Measurements from ENCODE around the gene COL4A2.
A peak's percentile ranks its signal among the peaks of the same experiment; 100 is the strongest.

The COL4A2 gene

GRCh38 chr13:110405597-110406450, 98.7 kb downstream of the COL4A2 start:
- H3K4me3 ChIP-seq (ENCODE audit: low read length) = no peak overlapping the region
- DNase-seq (ENCODE audit: low read depth, low spot score) = no peak

DNA sequence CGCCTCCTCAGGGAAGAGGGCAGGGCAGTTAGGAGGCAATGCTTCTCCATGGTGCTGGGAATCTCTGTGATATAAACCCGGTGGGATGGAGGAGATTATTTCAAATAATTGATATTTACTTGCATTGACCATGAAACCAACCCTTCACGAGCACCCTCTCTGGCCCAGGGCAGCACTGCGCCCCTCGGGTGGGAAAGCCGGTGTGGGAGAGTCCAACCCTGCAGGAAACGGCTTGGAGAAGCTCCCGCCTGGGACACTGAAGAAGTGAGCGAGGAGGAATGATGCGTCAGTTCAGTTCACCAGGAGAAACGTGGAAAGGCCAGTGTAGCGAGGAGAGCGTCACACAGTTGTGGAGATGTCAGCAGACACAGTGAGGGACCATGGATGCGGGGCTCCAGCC, 99.9 kb downstream of the COL4A2 start:
- DNase-seq (ENCODE audit: low read depth, low spot score) = no peak
- no peak overlapping the region for H3K4me3 ChIP-seq (ENCODE audit: low read length)

DNA sequence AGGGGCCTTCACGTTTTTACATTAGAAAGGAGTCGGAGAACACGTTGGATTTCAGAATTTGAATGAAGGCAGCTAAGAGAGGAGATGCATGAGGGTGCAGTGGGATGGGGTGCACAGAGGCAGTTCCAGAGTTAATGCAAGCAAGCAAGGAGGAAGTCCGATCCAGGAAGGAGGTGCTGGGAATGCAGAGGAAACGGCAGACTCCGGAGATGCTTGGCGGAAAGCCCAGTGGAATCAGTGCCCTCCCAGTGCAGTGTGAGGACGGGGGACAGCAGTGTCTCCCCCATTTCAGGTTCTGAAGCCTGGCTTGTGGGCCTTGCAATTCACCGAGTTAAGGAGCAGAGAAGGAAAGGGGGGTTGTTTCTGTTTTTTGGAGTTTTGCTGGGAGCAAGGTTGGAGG, 100.4 kb downstream of the COL4A2 start:
- no peak overlapping the region for H3K4me3 ChIP-seq (ENCODE audit: low read length)
- DNase-seq (ENCODE audit: low read depth, low spot score) = no peak

GRCh38 chr13:110408286-110408685, 101.2 kb downstream of the COL4A2 start:
- DNase-seq (ENCODE audit: low read depth, low spot score) = no peak

GRCh38 chr13:110409581-110409992, 102.5 kb downstream of the COL4A2 start:
- no peak for DNase-seq (ENCODE audit: low read depth, low spot score)
- H3K4me3 ChIP-seq (ENCODE audit: low read length) = no peak overlapping the region

More at GRCh38 chr13:110408286-110408685, 101.2 kb downstream of the COL4A2 start:
- no peak overlapping the region for H3K4me3 ChIP-seq (ENCODE audit: low read length)

GRCh38 chr13:110410000-110410399, 102.9 kb downstream of the COL4A2 start:
- no peak overlapping the region for H3K4me3 ChIP-seq (ENCODE audit: low read length)
- no peak for DNase-seq (ENCODE audit: low read depth, low spot score)

- no peak for DNase-seq (ENCODE audit: low read depth, low spot score)
- no peak overlapping the region for H3K4me3 ChIP-seq (ENCODE audit: low read length)
Measured at GRCh38 chr13:110410936-110411687, 104.0 kb downstream of the COL4A2 start.

- no peak for DNase-seq (ENCODE audit: low read depth, low spot score)
Measured at GRCh38 chr13:110411688-110412059, 104.6 kb downstream of the COL4A2 start.

GRCh38 chr13:110412132-110412914, 105.2 kb downstream of the COL4A2 start:
- H3K4me3 ChIP-seq (ENCODE audit: low read length) = no peak overlapping the region
- DNase-seq (ENCODE audit: low read depth, low spot score) = peak; percentile 33

More at GRCh38 chr13:110411688-110412059, 104.6 kb downstream of the COL4A2 start:
- H3K4me3 ChIP-seq (ENCODE audit: low read length) = no peak overlapping the region

GRCh38 chr13:110413016-110413675, 106.1 kb downstream of the COL4A2 start:
- no peak overlapping the region for H3K4me3 ChIP-seq (ENCODE audit: low read length)

GRCh38 chr13:110413676-110414040, 106.6 kb downstream of the COL4A2 start:
- DNase-seq (ENCODE audit: low read depth, low spot score) = no peak
- no peak overlapping the region for H3K4me3 ChIP-seq (ENCODE audit: low read length)

More at GRCh38 chr13:110413016-110413675, 106.1 kb downstream of the COL4A2 start:
- no peak for DNase-seq (ENCODE audit: low read depth, low spot score)

DNA sequence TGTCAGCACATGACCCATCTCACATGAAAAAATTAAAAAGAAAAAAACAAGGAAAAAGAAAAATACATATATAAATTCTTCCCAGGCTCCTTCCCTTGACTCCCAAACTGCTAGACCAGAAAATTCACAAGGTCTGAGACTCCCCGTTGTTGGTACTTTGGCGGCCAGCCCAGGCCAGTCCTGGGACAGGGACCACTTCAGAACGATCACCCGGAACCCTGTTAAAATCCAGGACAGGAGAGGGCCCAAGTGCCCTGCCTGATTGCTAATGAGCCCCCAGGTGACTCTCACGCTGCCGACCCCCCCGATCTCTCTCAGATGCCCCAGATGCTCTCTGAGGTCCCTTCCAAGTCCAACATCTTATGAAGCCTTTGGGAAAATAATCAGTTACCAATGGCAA, 107.2 kb downstream of the COL4A2 start:
- DNase-seq (ENCODE audit: low read depth, low spot score) = no peak

GRCh38 chr13:110414931-110415330, 107.8 kb downstream of the COL4A2 start:
- H3K4me3 ChIP-seq (ENCODE audit: low read length) = no peak overlapping the region

More for the DNA sequence above, 107.2 kb downstream of the COL4A2 start:
- H3K4me3 ChIP-seq (ENCODE audit: low read length) = no peak overlapping the region

GRCh38 chr13:110415669-110416068, 108.6 kb downstream of the COL4A2 start:
- H3K4me3 ChIP-seq (ENCODE audit: low read length) = no peak overlapping the region
- no peak for DNase-seq (ENCODE audit: low read depth, low spot score)

More at GRCh38 chr13:110414931-110415330, 107.8 kb downstream of the COL4A2 start:
- DNase-seq (ENCODE audit: low read depth, low spot score) = no peak

DNA sequence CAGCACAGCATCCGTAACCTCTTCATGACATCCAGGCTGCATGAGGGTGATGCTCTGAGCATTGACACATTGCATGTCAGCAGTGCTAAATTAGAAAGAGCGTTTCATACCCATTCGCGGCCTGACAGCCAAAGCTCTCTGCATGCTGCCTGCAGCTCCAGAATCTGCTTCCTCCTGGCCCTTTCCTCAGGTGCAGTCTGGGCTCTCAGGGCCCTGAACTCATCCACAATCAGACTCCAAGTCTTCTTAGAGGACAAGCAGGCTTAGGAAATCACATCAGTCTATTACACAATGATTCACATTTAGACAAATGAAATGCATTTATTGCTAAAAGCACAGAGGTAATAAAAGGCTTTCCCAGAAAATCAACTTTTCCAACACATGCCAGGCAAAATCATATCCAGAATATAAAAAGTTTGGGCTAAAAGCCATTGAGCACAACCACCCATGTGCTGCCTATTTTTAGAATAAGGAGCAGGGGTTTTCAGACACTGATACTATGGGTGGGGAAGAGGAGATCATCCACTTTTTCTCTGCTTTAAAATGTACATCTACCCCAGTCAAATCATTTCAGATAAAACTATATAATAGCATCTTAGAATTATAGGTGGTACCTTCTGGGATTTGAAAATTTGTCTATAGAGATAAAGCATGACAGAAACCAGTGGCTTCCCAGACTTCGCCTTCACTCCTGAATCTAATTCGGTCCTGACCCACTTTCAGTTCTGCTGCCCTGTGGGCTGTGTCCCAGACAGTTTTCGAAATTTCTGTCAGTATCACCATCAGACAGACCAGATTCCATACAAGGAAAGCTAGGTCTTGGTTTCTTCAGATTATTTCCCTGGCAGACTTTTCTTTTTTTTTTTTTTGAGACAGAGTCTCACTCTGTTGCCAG, 109.3 kb downstream of the COL4A2 start:
- H3K4me3 ChIP-seq (ENCODE audit: low read length) = no peak overlapping the region
- no peak for DNase-seq (ENCODE audit: low read depth, low spot score)

GRCh38 chr13:110418944-110419343, 111.9 kb downstream of the COL4A2 start:
- no peak overlapping the region for H3K4me3 ChIP-seq (ENCODE audit: low read length)
- DNase-seq (ENCODE audit: low read depth, low spot score) = no peak

- no peak overlapping the region for H3K4me3 ChIP-seq (ENCODE audit: low read length)
- DNase-seq (ENCODE audit: low read depth, low spot score) = no peak
Measured at GRCh38 chr13:110419381-110419791, 112.3 kb downstream of the COL4A2 start.

- H3K4me3 ChIP-seq (ENCODE audit: low read length) = no peak overlapping the region
- no peak for DNase-seq (ENCODE audit: low read depth, low spot score)
Measured at GRCh38 chr13:110419946-110420345, 112.9 kb downstream of the COL4A2 start.
